Neural cell (in vitro differentiated cells): ENCODE results near the gene ZNF831. TPM values are rescaled to one million over a fixed set of nuclear protein-coding genes. Genes with fewer than 3 reads are reported as not detected.

Experiments
- H2AFZ ChIP-seq: fragments of 200-600, 300-800 bp; sonication (generic), shearing (Covaris generic); 2 replicates; pipeline ENCODE4 v1.6.0; 2014; ENCODE audit warnings: low read depth, mild to moderate bottlenecking, antibody characterized with exemption, low read length, moderate library complexity
- H3F3A ChIP-seq: fragments of 200-600 bp; shearing (Covaris generic); 2 replicates; pipeline ENCODE4 v1.6.1; 2016; ENCODE audit warnings: mild to moderate bottlenecking, moderate library complexity, mixed read lengths, antibody characterized with exemption, low read length; ENCODE audit not compliant: insufficient read depth, poor library complexity, severe bottlenecking
- H3K27ac ChIP-seq: fragments of 200-600, 300-800 bp; sonication (generic), shearing (Covaris generic); 2 replicates; pipeline ENCODE4 v1.5.1; 2014; ENCODE audit warnings: mild to moderate bottlenecking, low read length, moderate library complexity
- H3K27me3 ChIP-seq: fragments of 300-800, 200-600 bp; sonication (generic), shearing (Covaris generic); 2 replicates; pipeline ENCODE4 v1.6.0; 2014; ENCODE audit warnings: mild to moderate bottlenecking, low read depth, low read length, moderate library complexity; ENCODE audit not compliant: insufficient read depth
- H3K36me3 ChIP-seq: fragments of 300-800, 200-600 bp; sonication (generic), shearing (Covaris generic); 2 replicates; pipeline ENCODE4 v1.5.1; 2014; ENCODE audit warnings: mild to moderate bottlenecking, antibody characterized with exemption, low read length, moderate library complexity; ENCODE audit not compliant: insufficient read depth
- H3K4me2 ChIP-seq: fragments of 300-800, 200-600 bp; sonication (generic), shearing (Covaris generic); 2 replicates; pipeline ENCODE4 v1.6.0; 2014; ENCODE audit warnings: mild to moderate bottlenecking, low read length
- H3K4me3 ChIP-seq: fragments of 300-800, 200-600 bp; sonication (generic), shearing (Covaris generic); 2 replicates; pipeline ENCODE4 v1.5.1; 2014; ENCODE audit warnings: mild to moderate bottlenecking, low read length, moderate library complexity
- H3K79me2 ChIP-seq: fragments of 200-600 bp; shearing (Covaris generic); replicated peaks from 2 replicates; pipeline ENCODE4 v1.6.0; 2014; ENCODE audit warnings: mild to moderate bottlenecking, low read length, moderate library complexity; ENCODE audit not compliant: insufficient read depth
- H3K9ac ChIP-seq: fragments of 300-800, 200-600 bp; sonication (generic), shearing (Covaris generic); 2 replicates; pipeline ENCODE4 v1.6.1; 2016; ENCODE audit warnings: mild to moderate bottlenecking, low read length, mixed read lengths
- H3K9me2 ChIP-seq: fragments of 200-600 bp; shearing (Covaris generic); 2 replicates; pipeline ENCODE4 v1.6.1; 2016; ENCODE audit warnings: mild to moderate bottlenecking, low read length, mixed read lengths; ENCODE audit not compliant: insufficient read depth
- H3K9me3 ChIP-seq: fragments of 200-600, 300-800 bp; sonication (generic), shearing (Covaris generic); 2 replicates; pipeline ENCODE4 v1.6.1; 2016; ENCODE audit warnings: mild to moderate bottlenecking, mixed run types, low read length, moderate library complexity, mixed read lengths
- H4K20me1 ChIP-seq: fragments of 200-600 bp; shearing (Covaris generic); 2 replicates; pipeline ENCODE4 v1.6.1; 2016; ENCODE audit warnings: mild to moderate bottlenecking, mixed run types; ENCODE audit not compliant: insufficient read depth
- CTCF ChIP-seq: fragments of 450-650 bp; IDR thresholded peaks from 2 replicates; pipeline ENCODE4 v1.5.1; 2014; ENCODE audit warnings: antibody characterized with exemption, mild to moderate bottlenecking, moderate library complexity; ENCODE audit not compliant: poor library complexity, severe bottlenecking
- EP300 ChIP-seq: fragments of 450-650 bp; conservative IDR thresholded peaks from 2 replicates; pipeline ENCODE4 v1.6.1; 2014; ENCODE audit warnings: antibody characterized with exemption, mild to moderate bottlenecking, moderate library complexity; ENCODE audit not compliant: poor library complexity, severe bottlenecking
- EZH2 ChIP-seq: fragments of 200-600, 300-800 bp; shearing (Covaris generic), sonication (generic); IDR thresholded peaks from 2 replicates; pipeline ENCODE4 v1.6.1; 2014; ENCODE audit warnings: antibody characterized with exemption, low read length, borderline replicate concordance, mild to moderate bottlenecking; ENCODE audit not compliant: insufficient read depth, poor library complexity, severe bottlenecking
- MXI1 ChIP-seq: fragments of 450-650 bp; conservative IDR thresholded peaks from 2 replicates; pipeline ENCODE4 v1.6.1; 2014; ENCODE audit warnings: antibody characterized with exemption, mild to moderate bottlenecking; ENCODE audit not compliant: poor library complexity, severe bottlenecking
- POLR2AphosphoS5 ChIP-seq: IDR thresholded peaks from 2 replicates; pipeline ENCODE4 v1.6.1; 2012
- RAD21 ChIP-seq: fragments of 450-650 bp; conservative IDR thresholded peaks from 2 replicates; pipeline ENCODE4 v1.6.1; 2014; ENCODE audit warnings: antibody characterized with exemption, mild to moderate bottlenecking, moderate library complexity
- SMC3 ChIP-seq: fragments of 450-650 bp; conservative IDR thresholded peaks from 2 replicates; pipeline ENCODE4 v1.6.1; 2014; ENCODE audit warnings: antibody characterized with exemption, mild to moderate bottlenecking, moderate library complexity; ENCODE audit not compliant: poor library complexity
- TAF1 ChIP-seq: IDR thresholded peaks from 2 replicates; pipeline ENCODE4 v1.6.1; 2012; ENCODE audit warnings: low read depth
- polyA plus RNA-seq: library from polyadenylated mRNA; depleted of rRNA; stranded (reverse); fragments of >200 nt; gene quantifications from 2 replicates; pipeline ENCODE4 v1.2.3, GENCODE V29; 2014
- TF ChIP-seq, protein P1 (sequence below): IDR thresholded peaks from 2 replicates; pipeline ENCODE4 v1.6.1; 2012; ENCODE audit warnings: borderline replicate concordance

ZNF831 gene
- polyA plus RNA-seq, 1 donor from 2014 or later: not detected

DNA sequence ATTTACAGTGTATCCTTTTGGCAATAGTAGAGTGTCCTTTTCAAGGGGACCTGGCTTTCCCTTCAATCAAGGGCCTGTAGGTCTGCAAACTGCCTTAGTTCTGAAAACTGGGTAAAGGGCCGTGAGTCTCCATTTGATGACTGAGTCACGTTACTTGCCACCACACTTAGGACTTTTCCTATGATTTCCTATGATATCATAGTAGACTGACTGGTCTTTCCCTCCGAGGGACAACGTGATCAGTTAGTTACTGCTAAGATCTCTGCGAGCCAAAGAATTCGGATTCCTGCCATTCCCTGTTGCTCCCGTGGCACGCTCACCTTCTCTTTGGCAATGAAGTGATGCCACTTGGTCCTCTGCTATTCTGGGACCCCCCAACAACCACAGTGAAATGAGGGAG lies 8.4 kb downstream of the ZNF831 start:
- Histone ChIP-seq H3K9me3 (no peaks in the 10 kb centered on the region), H3K4me3 (no peak overlapping the region), H3K9me2 (no peaks in the 10 kb centered on the region), H3F3A (no peaks in the 10 kb centered on the region), H3K4me2 (no peak overlapping the region), H3K36me3 (no peaks in the 10 kb centered on the region), H3K9ac (no peak overlapping the region), H3K27me3 (no peaks in the 10 kb centered on the region), H3K27ac (no peak overlapping the region), H4K20me1 (no peaks in the 10 kb centered on the region), H2AFZ (no peak overlapping the region), H3K79me2 (no peaks in the 10 kb centered on the region)
- TF ChIP-seq, protein P1, sequence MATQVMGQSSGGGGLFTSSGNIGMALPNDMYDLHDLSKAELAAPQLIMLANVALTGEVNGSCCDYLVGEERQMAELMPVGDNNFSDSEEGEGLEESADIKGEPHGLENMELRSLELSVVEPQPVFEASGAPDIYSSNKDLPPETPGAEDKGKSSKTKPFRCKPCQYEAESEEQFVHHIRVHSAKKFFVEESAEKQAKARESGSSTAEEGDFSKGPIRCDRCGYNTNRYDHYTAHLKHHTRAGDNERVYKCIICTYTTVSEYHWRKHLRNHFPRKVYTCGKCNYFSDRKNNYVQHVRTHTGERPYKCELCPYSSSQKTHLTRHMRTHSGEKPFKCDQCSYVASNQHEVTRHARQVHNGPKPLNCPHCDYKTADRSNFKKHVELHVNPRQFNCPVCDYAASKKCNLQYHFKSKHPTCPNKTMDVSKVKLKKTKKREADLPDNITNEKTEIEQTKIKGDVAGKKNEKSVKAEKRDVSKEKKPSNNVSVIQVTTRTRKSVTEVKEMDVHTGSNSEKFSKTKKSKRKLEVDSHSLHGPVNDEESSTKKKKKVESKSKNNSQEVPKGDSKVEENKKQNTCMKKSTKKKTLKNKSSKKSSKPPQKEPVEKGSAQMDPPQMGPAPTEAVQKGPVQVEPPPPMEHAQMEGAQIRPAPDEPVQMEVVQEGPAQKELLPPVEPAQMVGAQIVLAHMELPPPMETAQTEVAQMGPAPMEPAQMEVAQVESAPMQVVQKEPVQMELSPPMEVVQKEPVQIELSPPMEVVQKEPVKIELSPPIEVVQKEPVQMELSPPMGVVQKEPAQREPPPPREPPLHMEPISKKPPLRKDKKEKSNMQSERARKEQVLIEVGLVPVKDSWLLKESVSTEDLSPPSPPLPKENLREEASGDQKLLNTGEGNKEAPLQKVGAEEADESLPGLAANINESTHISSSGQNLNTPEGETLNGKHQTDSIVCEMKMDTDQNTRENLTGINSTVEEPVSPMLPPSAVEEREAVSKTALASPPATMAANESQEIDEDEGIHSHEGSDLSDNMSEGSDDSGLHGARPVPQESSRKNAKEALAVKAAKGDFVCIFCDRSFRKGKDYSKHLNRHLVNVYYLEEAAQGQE: no peak

DNA sequence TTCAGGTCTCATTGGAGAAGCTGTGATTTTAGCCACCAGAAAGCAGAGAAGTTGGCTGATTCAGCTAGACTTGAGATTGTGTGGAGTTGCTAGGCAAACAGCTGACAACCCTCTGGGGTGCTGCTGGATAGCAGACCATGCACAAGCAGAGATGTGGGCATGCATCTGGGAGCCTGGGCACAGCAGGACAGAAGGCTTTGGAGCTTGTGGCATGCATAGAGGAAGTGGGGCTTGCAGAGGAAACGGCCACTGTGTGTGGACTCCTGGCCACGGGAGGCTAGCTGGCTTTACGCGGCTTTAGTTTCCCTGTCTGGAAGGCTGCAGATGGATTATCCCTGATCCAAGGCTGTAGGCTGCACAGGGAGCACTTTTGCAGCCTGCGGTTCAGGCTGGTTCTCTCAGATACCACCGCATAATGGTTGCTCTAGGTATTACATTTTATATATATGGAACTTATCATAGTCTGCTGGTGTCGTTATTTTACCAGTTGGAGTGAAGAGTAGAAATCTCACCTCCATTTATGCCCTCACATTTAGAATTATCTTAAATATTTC lies 10.4 kb downstream of the ZNF831 start:
- H3K27ac ChIP-seq: no peak overlapping the region
- H3K9me2 ChIP-seq: no peaks in the 10 kb centered on the region
- no peaks in the 10 kb centered on the region for H3F3A ChIP-seq
- no peaks in the 10 kb centered on the region for H4K20me1 ChIP-seq
- no peaks in the 10 kb centered on the region for H3K79me2 ChIP-seq
- H3K36me3 ChIP-seq: no peaks in the 10 kb centered on the region
- H3K9ac ChIP-seq: no peak overlapping the region
- no peaks in the 10 kb centered on the region for H3K9me3 ChIP-seq
- H2AFZ ChIP-seq: no peak overlapping the region
- H3K4me3 ChIP-seq: no peak overlapping the region
- no peak for TF ChIP-seq EZH2
- TF ChIP-seq, protein P1: no peak
- no peak for TF ChIP-seq TAF1
- no peak for TF ChIP-seq CTCF
- TF ChIP-seq EP300: no peak
- no peak for TF ChIP-seq SMC3
- TF ChIP-seq POLR2AphosphoS5: no peak
- TF ChIP-seq MXI1: no peak
- TF ChIP-seq RAD21: no peak
- no peak overlapping the region for H3K4me2 ChIP-seq
- H3K27me3 ChIP-seq: no peaks in the 10 kb centered on the region
